Gastroesophageal sphincter (tissue), 4 donors: Measurements from ENCODE around the gene JPH4. TPM values are rescaled to one million over a fixed set of nuclear protein-coding genes. Genes with fewer than 3 reads are reported as not detected.
"Not testable (repeated sequence)": the region's sequence is repeated elsewhere in the genome, so short reads cannot be mapped to it uniquely, and the experiment has no call there.

Source experiments
- ATAC-seq: fragments of 150-250 bp; one replicate; pipeline ENCODE4 v1.9.1; 2016; ENCODE audit warnings: mild to moderate bottlenecking, moderate library complexity
- H3K27ac ChIP-seq, 4 donors: fragments of 200-600 bp; sonication (generic) in 3 of 4; 1 replicate in 3 of 4; 2 replicates in 1 of 4; pipeline ENCODE4 v1.5.1; 2016 to 2019
- H3K27me3 ChIP-seq: fragments of 200-600 bp; sonication (generic); one replicate; pipeline ENCODE4 v1.5.1; 2019
- H3K36me3 ChIP-seq, 2 donors: fragments of 200-600 bp; sonication (generic); one replicate each; pipeline ENCODE4 v1.5.1; 2019; ENCODE audit warnings: control low read depth in 1 of 2
- H3K4me1 ChIP-seq, 3 donors: fragments of 200-600 bp; sonication (generic); 1 replicate in 2 of 3; 2 replicates in 1 of 3; pipeline ENCODE4 v1.5.1; 2016 to 2019; ENCODE audit warnings: control low read depth in 2 of 3
- H3K4me3 ChIP-seq, 2 donors: fragments of 200-600 bp; sonication (generic); one replicate each; pipeline ENCODE4 v1.5.1; 2019; ENCODE audit warnings: mild to moderate bottlenecking in 1 of 2, moderate library complexity in 1 of 2
- H3K9me3 ChIP-seq, 3 donors: fragments of 200-600 bp; sonication (generic); one replicate each; pipeline ENCODE4 v1.5.1; 2017 to 2019; ENCODE audit warnings: control low read depth in 2 of 3
- CTCF ChIP-seq, 4 experiments: fragments of 200-600 bp in 2 of 4; fragments of 450-650 bp in 2 of 4; sonication (generic) in 1 of 4; IDR thresholded peaks; one replicate each; pipeline ENCODE4 v1.5.1; 2017 to 2019; ENCODE audit warnings: antibody characterized with exemption in 4 of 4, mild to moderate bottlenecking in 2 of 4, moderate library complexity in 2 of 4
- EP300 ChIP-seq: sonication (generic); formaldehyde crosslinking; IDR thresholded peaks from one replicate; pipeline ENCODE4 v1.6.1; 2017; ENCODE audit warnings: antibody characterized with exemption, mild to moderate bottlenecking
- POLR2A ChIP-seq, 2 donors: fragments of 450-650 bp; IDR thresholded peaks; one replicate each; pipeline ENCODE4 v1.6.1; 2017; ENCODE audit warnings: antibody characterized with exemption in 2 of 2, mild to moderate bottlenecking in 2 of 2, moderate library complexity in 1 of 2
- POLR2AphosphoS5 ChIP-seq: sonication (generic); formaldehyde crosslinking; IDR thresholded peaks from one replicate; pipeline ENCODE4 v1.6.1; 2017; ENCODE audit warnings: antibody characterized with exemption
- WGBS, 2 donors: methylation state at CpG; one replicate each; pipeline ENCODE4 v1.1.5; 2018; ENCODE audit warnings: low coverage in 1 of 2; 5-methylcytosine and 5-hydroxymethylcytosine counted together
- total RNA-seq, 4 donors: library from RNA; depleted of rRNA; stranded (reverse); fragments of >200 nt; gene quantifications; one replicate each; pipeline ENCODE4 v1.1.0, GENCODE V29; 2016

JPH4 gene
- total RNA-seq, 4 donors from 2014 or later: 0.78 to 2.7 (median 1.5) TPM

GRCh38 chr14:23538050-23538718 is 40.4 kb downstream of the JPH4 start:
- no peak for ATAC-seq
- peaks cover 0 to 4% (median 0%) of the 10 kb centered on the region in 3 donors for H3K4me1 ChIP-seq
- H3K9me3 ChIP-seq: no peaks in the 10 kb centered on the region
- peaks cover 0 to 20% of the 10 kb centered on the region in 2 donors for H3K36me3 ChIP-seq
- WGBS, 2 donors: 39 to 64% methylated on average over 4 to 10 of the region's 10 CpGs
- no peak overlapping the region for H3K4me3 ChIP-seq
- no peak for TF ChIP-seq POLR2AphosphoS5
- no peak for TF ChIP-seq POLR2A (IDR thresholded peaks at IDR 0.05)
- no peak for TF ChIP-seq EP300
- TF ChIP-seq CTCF (IDR thresholded peaks at IDR 0.05): no peak
- no peaks in the 10 kb centered on the region for H3K27me3 ChIP-seq
- no peak overlapping the region for H3K27ac ChIP-seq

GRCh38 chr14:23537351-23538049 is 41.1 kb downstream of the JPH4 start:
- TF ChIP-seq POLR2A (IDR thresholded peaks at IDR 0.05) (no peak), POLR2AphosphoS5 (no peak), EP300 (no peak), CTCF (IDR thresholded peaks at IDR 0.05) (no peak)

GRCh38 chr14:23536906-23537305 is 41.7 kb downstream of the JPH4 start:
- H3K9me3 ChIP-seq, H3K4me1 ChIP-seq, ATAC-seq, H3K27me3 ChIP-seq, H3K4me3 ChIP-seq, H3K27ac ChIP-seq: not testable (repeated sequence)
- H3K36me3 ChIP-seq: peaks cover 0 to 22% of the 10 kb centered on the region in 2 donors
- 88 to 90% methylated on average over 3 to 6 of the region's 6 CpGs for WGBS, 2 donors

More at GRCh38 chr14:23537351-23538049, 41.1 kb downstream of the JPH4 start:
- no peak overlapping the region for H3K4me3 ChIP-seq
- H3K36me3 ChIP-seq: peaks cover 0 to 22% of the 10 kb centered on the region in 2 donors
- H3K9me3 ChIP-seq: no peaks in the 10 kb centered on the region
- WGBS, 2 donors: 52 to 80% methylated on average over 5 to 10 of the region's 13 CpGs
- H3K4me1 ChIP-seq: peaks cover 0 to 4% (median 0%) of the 10 kb centered on the region in 3 donors
- no peaks in the 10 kb centered on the region for H3K27me3 ChIP-seq
- ATAC-seq: no peak
- no peak overlapping the region for H3K27ac ChIP-seq

GRCh38 chr14:23536494-23536893 is 42.1 kb downstream of the JPH4 start:
- Histone ChIP-seq H3K9me3 (no peaks in the 10 kb centered on the region), H3K4me3 (no peak overlapping the region), H3K4me1 (peaks cover 0 to 4% (median 0%) of the 10 kb centered on the region in 3 donors), H3K36me3 (peaks cover 0 to 22% of the 10 kb centered on the region in 2 donors), H3K27ac (no peak overlapping the region), H3K27me3 (no peaks in the 10 kb centered on the region)
- WGBS, 2 donors: 71 to 83% methylated on average over 1 of the region's 2 CpGs
- TF ChIP-seq POLR2AphosphoS5: no peak
- TF ChIP-seq POLR2A (IDR thresholded peaks at IDR 0.05): no peak
- TF ChIP-seq CTCF (IDR thresholded peaks at IDR 0.05): no peak
- no peak for TF ChIP-seq EP300
- no peak for ATAC-seq

GRCh38 chr14:23535943-23536342 is 42.6 kb downstream of the JPH4 start:
- no peak overlapping the region for H3K4me3 ChIP-seq
- no peaks in the 10 kb centered on the region for H3K27me3 ChIP-seq
- 68 to 70% methylated on average over 2 to 4 of the region's 4 CpGs for WGBS, 2 donors
- no peaks in the 10 kb centered on the region for H3K9me3 ChIP-seq
- H3K36me3 ChIP-seq: peaks cover 0 to 22% of the 10 kb centered on the region in 2 donors
- no peak for ATAC-seq
- H3K4me1 ChIP-seq: peaks cover 0 to 4% (median 0%) of the 10 kb centered on the region in 3 donors
- no peak for TF ChIP-seq POLR2A (IDR thresholded peaks at IDR 0.05)
- H3K27ac ChIP-seq: no peak overlapping the region
